GM19099 (cell line): Measurements from ENCODE around the gene SYNRG.
A peak's percentile ranks its signal among the peaks of the same experiment; 100 is the strongest.

Experiments
- POLR2A ChIP-seq: IDR thresholded peaks from 3 replicates; pipeline ENCODE4 v1.6.1; 2011; ENCODE audit warnings: low read depth; ENCODE audit not compliant: insufficient read length; ENCODE audit errors: extremely low read depth

SYNRG gene, protein sequence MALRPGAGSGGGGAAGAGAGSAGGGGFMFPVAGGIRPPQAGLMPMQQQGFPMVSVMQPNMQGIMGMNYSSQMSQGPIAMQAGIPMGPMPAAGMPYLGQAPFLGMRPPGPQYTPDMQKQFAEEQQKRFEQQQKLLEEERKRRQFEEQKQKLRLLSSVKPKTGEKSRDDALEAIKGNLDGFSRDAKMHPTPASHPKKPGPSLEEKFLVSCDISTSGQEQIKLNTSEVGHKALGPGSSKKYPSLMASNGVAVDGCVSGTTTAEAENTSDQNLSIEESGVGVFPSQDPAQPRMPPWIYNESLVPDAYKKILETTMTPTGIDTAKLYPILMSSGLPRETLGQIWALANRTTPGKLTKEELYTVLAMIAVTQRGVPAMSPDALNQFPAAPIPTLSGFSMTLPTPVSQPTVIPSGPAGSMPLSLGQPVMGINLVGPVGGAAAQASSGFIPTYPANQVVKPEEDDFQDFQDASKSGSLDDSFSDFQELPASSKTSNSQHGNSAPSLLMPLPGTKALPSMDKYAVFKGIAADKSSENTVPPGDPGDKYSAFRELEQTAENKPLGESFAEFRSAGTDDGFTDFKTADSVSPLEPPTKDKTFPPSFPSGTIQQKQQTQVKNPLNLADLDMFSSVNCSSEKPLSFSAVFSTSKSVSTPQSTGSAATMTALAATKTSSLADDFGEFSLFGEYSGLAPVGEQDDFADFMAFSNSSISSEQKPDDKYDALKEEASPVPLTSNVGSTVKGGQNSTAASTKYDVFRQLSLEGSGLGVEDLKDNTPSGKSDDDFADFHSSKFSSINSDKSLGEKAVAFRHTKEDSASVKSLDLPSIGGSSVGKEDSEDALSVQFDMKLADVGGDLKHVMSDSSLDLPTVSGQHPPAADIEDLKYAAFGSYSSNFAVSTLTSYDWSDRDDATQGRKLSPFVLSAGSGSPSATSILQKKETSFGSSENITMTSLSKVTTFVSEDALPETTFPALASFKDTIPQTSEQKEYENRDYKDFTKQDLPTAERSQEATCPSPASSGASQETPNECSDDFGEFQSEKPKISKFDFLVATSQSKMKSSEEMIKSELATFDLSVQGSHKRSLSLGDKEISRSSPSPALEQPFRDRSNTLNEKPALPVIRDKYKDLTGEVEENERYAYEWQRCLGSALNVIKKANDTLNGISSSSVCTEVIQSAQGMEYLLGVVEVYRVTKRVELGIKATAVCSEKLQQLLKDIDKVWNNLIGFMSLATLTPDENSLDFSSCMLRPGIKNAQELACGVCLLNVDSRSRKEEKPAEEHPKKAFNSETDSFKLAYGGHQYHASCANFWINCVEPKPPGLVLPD (N-terminal part only)

GRCh38 chr17:37609170-37610040 lies at the start of gene SYNRG:
TSS of gene SYNRG (minus strand) at chr17:37609418. CDS start at chr17:37609355, 63 bp downstream.
- peak; percentile 90 for TF ChIP-seq POLR2A

- no peak for TF ChIP-seq POLR2A
Measured at GRCh38 chr17:37657202-37657601, 48.0 kb upstream of the SYNRG start.

DNA sequence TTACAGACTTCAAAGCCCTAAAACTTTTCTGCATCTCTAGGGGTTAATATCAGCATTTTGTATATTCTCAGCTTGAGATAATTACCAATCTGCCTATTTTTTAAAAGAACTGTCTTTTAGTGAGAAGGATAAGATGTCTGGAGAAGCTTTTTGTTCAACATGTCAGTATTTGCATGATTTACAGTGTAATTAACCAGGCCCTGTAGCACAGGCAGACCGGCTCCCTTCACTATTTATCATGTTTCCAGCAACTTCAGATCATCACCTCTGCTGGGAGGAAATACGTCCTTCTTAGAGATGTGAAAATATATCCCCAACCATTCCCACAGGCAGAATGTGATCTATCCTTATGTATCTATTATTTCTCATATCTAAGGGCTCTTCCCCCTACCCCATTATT lies 42.6 kb upstream of the SYNRG start:
- no peak for TF ChIP-seq POLR2A

- TF ChIP-seq POLR2A: no peak
Measured at GRCh38 chr17:37650419-37651003, 41.3 kb upstream of the SYNRG start.

GRCh38 chr17:37648555-37648954 lies 39.3 kb upstream of the SYNRG start:
- no peak for TF ChIP-seq POLR2A

DNA sequence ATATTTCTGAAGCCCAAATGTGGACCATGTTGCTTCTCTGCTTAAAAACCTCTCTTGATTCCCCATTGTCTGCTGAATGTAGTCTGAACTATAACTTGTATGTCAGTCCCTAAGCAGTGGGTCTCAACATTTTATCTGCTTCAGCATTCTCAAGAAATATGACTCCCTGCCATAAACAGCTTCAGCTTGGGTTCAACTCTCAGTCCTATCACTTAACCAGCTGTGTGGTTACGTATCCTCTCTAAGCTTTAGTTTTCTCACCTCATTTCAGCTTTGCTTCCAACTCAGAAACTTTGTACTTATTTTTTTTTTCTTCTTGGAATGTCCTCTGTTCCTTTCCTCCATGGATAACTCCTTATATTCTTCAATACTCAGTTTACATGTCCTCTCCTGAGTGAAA lies 38.6 kb upstream of the SYNRG start:
- TF ChIP-seq POLR2A: no peak

- TF ChIP-seq POLR2A: no peak
Measured at GRCh38 chr17:37643869-37644268, 34.7 kb upstream of the SYNRG start.

GRCh38 chr17:37643118-37643766 lies 34.0 kb upstream of the SYNRG start, which contains the start of gene DDX52:
TSS of gene DDX52 (minus strand) at chr17:37643446. CDS start at chr17:37643420, 26 bp downstream.
- peak; percentile 79 for TF ChIP-seq POLR2A

DNA sequence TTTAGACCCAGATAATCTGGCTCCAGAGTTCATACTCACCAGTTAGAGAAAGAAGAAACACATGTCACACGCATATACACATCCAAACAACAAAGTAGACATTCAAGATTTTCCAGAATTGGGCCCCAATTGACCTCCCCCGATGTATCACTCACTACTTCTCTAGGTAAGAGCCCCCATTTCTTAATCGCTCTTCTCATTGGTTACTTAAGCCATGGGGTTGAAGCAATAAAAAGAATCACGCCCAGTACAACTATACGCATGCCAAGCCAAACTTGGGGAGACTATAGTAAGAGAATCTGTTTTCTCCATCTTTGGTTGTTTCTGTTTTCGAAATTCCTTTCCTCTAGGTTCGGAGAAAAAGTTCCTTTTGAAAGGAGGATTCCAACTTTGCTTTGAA lies 33.5 kb upstream of the SYNRG start:
- no peak for TF ChIP-seq POLR2A

- no peak for TF ChIP-seq POLR2A
Measured at GRCh38 chr17:37640015-37640414, 30.8 kb upstream of the SYNRG start.

DNA sequence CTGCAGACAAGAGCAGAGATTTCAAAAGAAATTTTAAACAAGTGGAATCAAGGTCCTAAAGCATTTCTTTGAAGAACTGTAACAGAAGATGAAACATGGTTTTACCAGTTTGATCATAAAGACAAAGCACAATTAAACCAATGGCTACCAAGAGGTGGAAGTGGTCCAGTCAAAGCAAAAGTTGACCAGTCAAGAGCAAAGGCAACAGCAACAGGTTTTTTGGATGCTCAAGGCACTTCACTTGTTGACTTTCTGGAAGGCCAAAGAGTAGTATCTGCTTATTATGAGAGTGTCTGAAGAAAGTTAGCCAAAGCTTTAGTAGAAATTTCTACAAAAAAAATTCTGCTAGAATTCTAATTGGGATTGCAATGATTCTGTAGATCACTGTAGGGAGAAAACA lies 28.7 kb upstream of the SYNRG start:
- TF ChIP-seq POLR2A: no peak

DNA sequence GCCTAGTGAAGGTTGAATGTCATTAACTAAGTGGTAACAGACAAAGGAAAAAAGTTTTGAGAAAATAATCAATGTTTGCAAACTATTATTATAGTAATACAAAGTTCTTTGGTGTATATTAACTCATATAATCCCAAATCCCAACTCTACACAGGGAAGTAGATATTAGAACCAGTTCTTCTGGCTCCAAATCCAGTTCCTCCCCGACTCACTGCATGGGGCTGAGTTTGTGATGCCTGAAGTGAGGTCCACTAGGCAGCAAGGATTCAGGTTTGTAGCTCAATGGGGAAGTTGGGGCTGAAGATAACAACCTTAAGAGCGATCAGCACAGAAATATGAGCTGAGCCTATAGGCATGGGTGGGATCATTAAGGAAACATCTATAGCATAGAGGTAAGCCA lies 5.6 kb upstream of the SYNRG start:
- no peak for TF ChIP-seq POLR2A

DNA sequence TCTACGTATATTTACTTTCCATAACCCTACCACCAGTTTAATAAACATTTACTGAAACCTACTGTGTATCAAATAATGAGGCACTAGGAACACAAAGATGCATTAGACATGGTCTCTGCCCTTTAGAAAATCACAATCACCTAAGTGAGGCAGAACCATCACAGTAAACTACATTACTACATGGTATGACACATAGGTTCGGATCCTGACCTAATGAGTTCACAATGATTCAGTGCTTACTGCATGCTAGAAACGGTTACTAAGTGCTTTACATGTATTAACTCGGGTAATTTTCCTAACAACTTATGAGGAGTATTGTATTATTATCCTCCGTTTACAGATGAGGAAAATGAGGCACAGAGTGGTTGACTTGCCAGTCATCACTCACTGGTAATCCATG lies 5.2 kb upstream of the SYNRG start:
- no peak for TF ChIP-seq POLR2A
